Measurements from ENCODE around the gene FCAMR.

DNA sequence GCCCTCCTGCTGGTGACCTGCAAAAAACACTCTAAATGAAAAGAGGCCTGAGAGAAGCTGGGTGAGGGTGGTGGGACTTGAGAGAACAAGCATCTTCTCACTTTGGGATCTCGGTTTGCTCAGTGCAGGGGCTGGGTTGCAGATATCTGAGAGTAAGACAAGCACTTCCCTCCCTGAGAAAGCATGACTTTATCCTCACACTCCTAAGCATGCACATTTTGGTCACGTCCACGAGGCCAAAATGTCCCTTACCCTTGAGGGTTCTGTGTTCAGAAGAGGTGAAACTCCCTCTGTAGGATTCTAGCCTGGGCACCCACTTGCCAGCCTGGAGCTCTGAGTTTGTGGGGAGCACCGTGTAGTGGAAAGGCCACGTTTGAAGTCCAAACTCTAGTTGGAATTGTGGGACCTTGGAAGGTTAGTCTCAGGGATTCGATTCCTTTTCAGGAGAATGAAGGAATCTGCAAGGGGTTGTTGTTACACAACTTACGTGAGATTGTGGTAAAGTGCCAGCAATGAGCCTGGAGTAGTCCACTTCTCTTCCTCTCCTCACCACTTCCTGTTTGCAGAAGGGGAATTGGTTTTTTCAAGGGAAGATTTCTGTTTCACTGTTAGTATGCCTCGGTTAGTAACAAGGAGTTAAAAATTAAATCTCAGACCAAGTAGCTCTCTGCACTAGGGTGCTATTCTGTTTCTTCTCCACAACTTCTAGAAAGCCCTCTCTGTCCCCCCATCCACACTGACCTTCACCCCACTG is 3.0 kb downstream of the FCAMR start:
- TF ChIP-seq POLR2A (IDR thresholded peaks at IDR 0.05): no peak
- TF ChIP-seq, protein P1, sequence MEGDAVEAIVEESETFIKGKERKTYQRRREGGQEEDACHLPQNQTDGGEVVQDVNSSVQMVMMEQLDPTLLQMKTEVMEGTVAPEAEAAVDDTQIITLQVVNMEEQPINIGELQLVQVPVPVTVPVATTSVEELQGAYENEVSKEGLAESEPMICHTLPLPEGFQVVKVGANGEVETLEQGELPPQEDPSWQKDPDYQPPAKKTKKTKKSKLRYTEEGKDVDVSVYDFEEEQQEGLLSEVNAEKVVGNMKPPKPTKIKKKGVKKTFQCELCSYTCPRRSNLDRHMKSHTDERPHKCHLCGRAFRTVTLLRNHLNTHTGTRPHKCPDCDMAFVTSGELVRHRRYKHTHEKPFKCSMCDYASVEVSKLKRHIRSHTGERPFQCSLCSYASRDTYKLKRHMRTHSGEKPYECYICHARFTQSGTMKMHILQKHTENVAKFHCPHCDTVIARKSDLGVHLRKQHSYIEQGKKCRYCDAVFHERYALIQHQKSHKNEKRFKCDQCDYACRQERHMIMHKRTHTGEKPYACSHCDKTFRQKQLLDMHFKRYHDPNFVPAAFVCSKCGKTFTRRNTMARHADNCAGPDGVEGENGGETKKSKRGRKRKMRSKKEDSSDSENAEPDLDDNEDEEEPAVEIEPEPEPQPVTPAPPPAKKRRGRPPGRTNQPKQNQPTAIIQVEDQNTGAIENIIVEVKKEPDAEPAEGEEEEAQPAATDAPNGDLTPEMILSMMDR (IDR thresholded peaks at IDR 0.05): no peak
